Osteoblast (primary cell): Measurements from ENCODE around the gene ELAVL4. TPM values are rescaled to one million over a fixed set of nuclear protein-coding genes. Genes with fewer than 3 reads are reported as not detected.

Experiments
- DNase-seq: peaks from one replicate; pipeline ENCODE4 v3.0.0; 2011; ENCODE audit warnings: low spot score, mixed read lengths; ENCODE audit not compliant: insufficient read length; ENCODE audit errors: missing footprints
- H2AFZ ChIP-seq: 2 replicates; pipeline ENCODE4 v1.6.0; 2011; ENCODE audit warnings: mild to moderate bottlenecking, low read length
- H3K27ac ChIP-seq: 2 replicates; pipeline ENCODE4 v1.5.1; 2011; ENCODE audit warnings: mild to moderate bottlenecking, low read depth, low read length, moderate library complexity
- H3K27me3 ChIP-seq: 2 replicates; pipeline ENCODE4 v1.6.0; 2012; ENCODE audit warnings: mild to moderate bottlenecking, control low read depth, inconsistent platforms, low read length, moderate library complexity; ENCODE audit not compliant: insufficient read depth
- H3K36me3 ChIP-seq: 2 replicates; pipeline ENCODE4 v1.5.1; 2011; ENCODE audit warnings: mild to moderate bottlenecking, low read length, control low read depth, moderate library complexity; ENCODE audit not compliant: insufficient read depth
- H3K4me1 ChIP-seq: 2 replicates; pipeline ENCODE4 v1.5.1; 2011; ENCODE audit warnings: mild to moderate bottlenecking, low read length, control low read depth, moderate library complexity; ENCODE audit not compliant: insufficient read depth
- H3K4me2 ChIP-seq: 2 replicates; pipeline ENCODE4 v1.6.0; 2011; ENCODE audit warnings: mild to moderate bottlenecking, low read length; ENCODE audit not compliant: insufficient read depth
- H3K4me3 ChIP-seq: fragments of 200-600 bp; sonication (generic); 3 replicates; pipeline ENCODE4 v1.5.1; 2012; ENCODE audit warnings: mild to moderate bottlenecking, low read length, inconsistent platforms; ENCODE audit not compliant: insufficient read depth
- H3K79me2 ChIP-seq: 2 replicates; pipeline ENCODE4 v1.6.0; 2012; ENCODE audit warnings: mild to moderate bottlenecking, low read length, control low read depth, inconsistent platforms; ENCODE audit not compliant: insufficient read depth
- H3K9me3 ChIP-seq: 2 replicates; pipeline ENCODE4 v1.5.1; 2011; ENCODE audit warnings: low read depth, low read length, control low read depth
- H4K20me1 ChIP-seq: 2 replicates; pipeline ENCODE4 v1.6.0; 2012; ENCODE audit warnings: mild to moderate bottlenecking, low read length, control low read depth; ENCODE audit not compliant: insufficient read depth
- CTCF ChIP-seq: IDR thresholded peaks from 2 replicates; pipeline ENCODE4 v1.5.1; 2011; ENCODE audit warnings: mild to moderate bottlenecking, low read depth, low read length, moderate library complexity; ENCODE audit errors: extremely low read depth
- total RNA-seq: library from RNA; depleted of rRNA; stranded (reverse); fragments of >200 nt; gene quantifications from 2 replicates; pipeline ENCODE4 v1.2.3, GENCODE V29; 2012

ELAVL4 gene
- total RNA-seq, 1 donor: not detected

- no peak for TF ChIP-seq CTCF
- Histone ChIP-seq H3K4me3 (no peak overlapping the region), H4K20me1 (no peaks in the 10 kb centered on the region), H3K4me2 (no peak overlapping the region), H3K27me3 (no peaks in the 10 kb centered on the region), H3K27ac (no peak overlapping the region), H3K4me1 (no peaks in the 10 kb centered on the region), H3K36me3 (no peaks in the 10 kb centered on the region), H3K79me2 (no peaks in the 10 kb centered on the region), H2AFZ (no peak overlapping the region), H3K9me3 (no peaks in the 10 kb centered on the region)
- no peak for DNase-seq
These were observed 396 bp downstream of the ELAVL4 start for GRCh38 chr1:50109116-50109515.

GRCh38 chr1:50109647-50110075 lies 941 bp downstream of the ELAVL4 start:
- Histone ChIP-seq H3K27me3 (no peaks in the 10 kb centered on the region), H3K4me2 (no peak overlapping the region), H4K20me1 (no peaks in the 10 kb centered on the region), H3K36me3 (no peaks in the 10 kb centered on the region), H3K27ac (no peak overlapping the region), H3K4me3 (no peak overlapping the region), H2AFZ (no peak overlapping the region), H3K9me3 (no peaks in the 10 kb centered on the region), H3K79me2 (no peaks in the 10 kb centered on the region), H3K4me1 (no peaks in the 10 kb centered on the region)
- DNase-seq: no peak
- no peak for TF ChIP-seq CTCF

GRCh38 chr1:50110151-50110550 lies 1.4 kb downstream of the ELAVL4 start:
- H3K4me2 ChIP-seq: no peak overlapping the region
- no peak overlapping the region for H3K4me3 ChIP-seq
- no peaks in the 10 kb centered on the region for H3K4me1 ChIP-seq
- H3K27me3 ChIP-seq: no peaks in the 10 kb centered on the region
- H4K20me1 ChIP-seq: no peaks in the 10 kb centered on the region
- no peaks in the 10 kb centered on the region for H3K36me3 ChIP-seq
- DNase-seq: no peak
- H3K27ac ChIP-seq: no peak overlapping the region
- TF ChIP-seq CTCF: no peak
- H2AFZ ChIP-seq: no peak overlapping the region
- H3K9me3 ChIP-seq: no peaks in the 10 kb centered on the region
- H3K79me2 ChIP-seq: no peaks in the 10 kb centered on the region

- Histone ChIP-seq H3K4me3 (no peak overlapping the region), H4K20me1 (no peaks in the 10 kb centered on the region), H3K79me2 (no peaks in the 10 kb centered on the region), H3K36me3 (no peaks in the 10 kb centered on the region), H3K4me1 (no peaks in the 10 kb centered on the region), H2AFZ (no peak overlapping the region), H3K27ac (no peak overlapping the region), H3K4me2 (no peak overlapping the region), H3K27me3 (no peaks in the 10 kb centered on the region), H3K9me3 (no peaks in the 10 kb centered on the region)
- DNase-seq: no peak
- TF ChIP-seq CTCF: no peak
These were observed 1.9 kb downstream of the ELAVL4 start for GRCh38 chr1:50110656-50111055.
